Vagina (tissue), 2 donors: ENCODE results near the gene SSTR4. TPM values are rescaled to one million over a fixed set of nuclear protein-coding genes. Genes with fewer than 3 reads are reported as not detected.

Source experiments
- DNase-seq, 2 donors: peaks; one replicate each; pipeline ENCODE4 v3.0.0-alpha.2; 2017; ENCODE audit errors: extremely low spot score in 2 of 2
- H3K27ac ChIP-seq: fragments of 200-600 bp; sonication (generic); one replicate; pipeline ENCODE4 v1.5.1; 2019
- H3K27me3 ChIP-seq: fragments of 200-600 bp; sonication (generic); one replicate; pipeline ENCODE4 v1.5.1; 2019
- H3K36me3 ChIP-seq, 2 donors: fragments of 200-600 bp; sonication (generic); one replicate each; pipeline ENCODE4 v1.5.1; 2017 to 2019
- H3K4me1 ChIP-seq: fragments of 200-600 bp; sonication (generic); one replicate; pipeline ENCODE4 v1.5.1; 2019
- H3K4me3 ChIP-seq, 2 donors: fragments of 200-600 bp; sonication (generic); 1 replicate in 1 of 2; 2 replicates in 1 of 2; pipeline ENCODE4 v1.5.1; 2016 to 2019
- H3K9me3 ChIP-seq: fragments of 200-600 bp; sonication (generic); one replicate; pipeline ENCODE4 v1.5.1; 2019
- CTCF ChIP-seq, 3 experiments: fragments of 450-650 bp in 2 of 3; fragments of 200-600 bp in 1 of 3; sonication (generic) in 1 of 3; IDR thresholded peaks; one replicate each; pipeline ENCODE4 v1.5.1; 2017 to 2019; ENCODE audit warnings: antibody characterized with exemption in 3 of 3, mild to moderate bottlenecking in 2 of 3, moderate library complexity in 2 of 3
- POLR2A ChIP-seq, 2 donors: fragments of 450-650 bp; IDR thresholded peaks; one replicate each; pipeline ENCODE4 v1.6.1; 2017; ENCODE audit warnings: antibody characterized with exemption in 2 of 2, mild to moderate bottlenecking in 2 of 2, moderate library complexity in 2 of 2
- POLR2AphosphoS5 ChIP-seq, 2 donors: sonication (generic); formaldehyde crosslinking; IDR thresholded peaks; one replicate each; pipeline ENCODE4 v1.9.0; 2017; ENCODE audit warnings: antibody characterized with exemption in 2 of 2, mild to moderate bottlenecking in 2 of 2, low read depth in 1 of 2; ENCODE audit not compliant: insufficient read depth in 1 of 2
- intact Hi-C: fragments of 100-400 bp; cut with DNase I; formaldehyde crosslinking; loops from one replicate; pipeline ENCODE4 v1.15.1; 2023
- total RNA-seq: library from RNA; depleted of rRNA; stranded (reverse); fragments of >200 nt; gene quantifications from one replicate; pipeline ENCODE4 v1.2.3, GENCODE V29; 2016

The SSTR4 gene
- total RNA-seq, 1 donor from 2014 or later: not detected

DNA sequence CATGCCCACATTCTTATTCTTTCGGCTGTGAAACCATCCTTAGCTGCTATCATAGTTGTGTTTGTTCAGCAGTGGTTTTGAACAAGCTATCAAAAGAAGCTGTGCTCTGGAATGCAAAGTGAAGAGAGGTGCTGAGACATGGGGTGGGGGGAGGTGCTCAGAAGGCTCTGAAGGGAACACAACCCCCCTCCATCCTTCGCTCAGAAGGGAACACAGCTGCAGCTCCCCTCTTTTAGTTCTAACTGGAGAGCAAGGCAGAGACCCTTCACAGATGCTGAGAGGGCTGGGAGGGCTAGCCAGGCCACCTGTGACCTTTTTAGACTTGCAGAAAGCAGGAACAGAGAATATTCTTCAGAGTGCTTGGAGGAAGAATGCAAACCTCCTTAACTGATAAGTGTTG, 17.6 kb upstream of the SSTR4 start:
- TF ChIP-seq POLR2A (IDR thresholded peaks at IDR 0.05): no peak
- TF ChIP-seq POLR2AphosphoS5 (IDR thresholded peaks at IDR 0.05; ENCODE audit: insufficient read depth in 1 of 2, low read depth in 1 of 2): no peak
- no peak for TF ChIP-seq CTCF (IDR thresholded peaks at IDR 0.05)
- intact Hi-C loops: no loop called here
- no peak for DNase-seq
- no peaks in the 10 kb centered on the region for H3K36me3 ChIP-seq
- no peak overlapping the region for H3K27ac ChIP-seq
- no peaks in the 10 kb centered on the region for H3K9me3 ChIP-seq
- H3K4me3 ChIP-seq: no peak overlapping the region
- H3K4me1 ChIP-seq: no peaks in the 10 kb centered on the region
- H3K27me3 ChIP-seq: no peaks in the 10 kb centered on the region

DNA sequence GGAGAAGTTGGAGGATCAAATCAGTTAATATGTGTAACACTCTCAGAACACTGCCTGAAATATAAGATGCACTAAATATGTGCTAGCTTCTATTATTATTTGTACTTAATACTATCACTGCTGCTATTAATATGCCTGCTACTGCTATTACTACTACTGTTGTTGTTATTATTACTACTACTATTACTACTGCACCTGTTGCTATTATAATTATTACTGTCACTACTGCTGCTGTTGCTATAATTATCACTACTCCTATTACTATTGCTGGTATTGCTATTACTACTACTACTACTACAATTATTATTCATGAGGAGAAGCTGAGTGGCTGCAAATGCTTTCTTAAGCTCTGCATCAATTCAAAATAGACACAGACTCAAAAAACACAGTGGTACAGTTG, 16.7 kb upstream of the SSTR4 start:
- Histone ChIP-seq H3K4me1 (no peaks in the 10 kb centered on the region), H3K9me3 (no peaks in the 10 kb centered on the region), H3K36me3 (no peaks in the 10 kb centered on the region), H3K27me3 (no peaks in the 10 kb centered on the region), H3K4me3 (no peak overlapping the region), H3K27ac (no peak overlapping the region)
- no peak for TF ChIP-seq POLR2A (IDR thresholded peaks at IDR 0.05)
- TF ChIP-seq POLR2AphosphoS5 (IDR thresholded peaks at IDR 0.05; ENCODE audit: insufficient read depth in 1 of 2, low read depth in 1 of 2): no peak
- no peak for TF ChIP-seq CTCF (IDR thresholded peaks at IDR 0.05)
- no peak for DNase-seq
- intact Hi-C loops: no loop called here

DNA sequence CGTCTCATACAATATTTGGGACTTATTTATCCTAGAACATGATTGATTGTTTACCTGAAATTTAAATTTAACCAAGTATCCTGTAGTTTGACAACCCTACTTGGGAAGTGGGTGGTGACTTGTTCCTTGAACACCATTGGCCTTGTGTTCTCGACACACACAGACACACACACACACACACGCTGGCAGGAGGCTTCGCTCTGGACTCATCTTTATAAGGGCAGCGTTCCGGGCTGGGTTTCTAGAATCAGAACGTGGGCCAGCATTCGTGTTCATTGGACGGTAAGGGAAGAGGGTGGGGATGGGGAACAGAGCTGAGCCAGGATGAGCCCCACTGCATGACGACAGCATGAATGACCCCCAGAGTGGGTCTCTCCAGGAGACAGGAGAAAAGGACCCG, 16.2 kb upstream of the SSTR4 start:
- H3K9me3 ChIP-seq: no peaks in the 10 kb centered on the region
- intact Hi-C loops: no loop called here
- DNase-seq: no peak
- no peak for TF ChIP-seq POLR2A (IDR thresholded peaks at IDR 0.05)
- TF ChIP-seq CTCF (IDR thresholded peaks at IDR 0.05): no peak
- no peak for TF ChIP-seq POLR2AphosphoS5 (IDR thresholded peaks at IDR 0.05; ENCODE audit: insufficient read depth in 1 of 2, low read depth in 1 of 2)
- H3K4me3 ChIP-seq: no peak overlapping the region
- no peaks in the 10 kb centered on the region for H3K36me3 ChIP-seq
- no peak overlapping the region for H3K27ac ChIP-seq
- no peaks in the 10 kb centered on the region for H3K27me3 ChIP-seq
- H3K4me1 ChIP-seq: no peaks in the 10 kb centered on the region

DNA sequence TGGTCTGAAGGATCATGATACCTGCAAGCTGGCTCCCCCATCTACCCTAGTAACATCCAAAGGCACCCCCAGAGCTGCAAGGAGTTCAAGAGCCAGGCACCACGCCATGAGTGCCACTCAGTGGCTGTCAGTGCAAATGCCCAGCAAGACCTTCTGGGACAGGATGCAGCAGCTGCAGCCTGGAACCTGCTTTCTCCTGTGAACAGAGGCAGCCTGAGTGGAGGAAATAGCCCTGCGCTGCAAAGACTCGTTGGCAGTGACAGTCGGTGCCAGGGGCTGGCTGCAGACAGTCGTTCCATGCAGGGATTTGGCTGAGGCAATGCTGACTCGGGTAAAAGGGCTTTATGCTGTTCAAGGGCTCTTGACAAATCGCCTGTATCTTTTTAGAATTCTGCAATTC, 15.7 kb upstream of the SSTR4 start:
- no peaks in the 10 kb centered on the region for H3K36me3 ChIP-seq
- H3K27me3 ChIP-seq: no peaks in the 10 kb centered on the region
- intact Hi-C loops: no loop called here
- H3K4me3 ChIP-seq: no peak overlapping the region
- no peak for TF ChIP-seq POLR2AphosphoS5 (IDR thresholded peaks at IDR 0.05; ENCODE audit: insufficient read depth in 1 of 2, low read depth in 1 of 2)
- no peak for TF ChIP-seq CTCF (IDR thresholded peaks at IDR 0.05)
- TF ChIP-seq POLR2A (IDR thresholded peaks at IDR 0.05): no peak
- no peaks in the 10 kb centered on the region for H3K9me3 ChIP-seq
- no peaks in the 10 kb centered on the region for H3K4me1 ChIP-seq
- DNase-seq: no peak
- H3K27ac ChIP-seq: no peak overlapping the region

GRCh38 chr20:23020230-23021018, 14.7 kb upstream of the SSTR4 start:
- intact Hi-C loops: no loop called here
- no peak overlapping the region for H3K27ac ChIP-seq
- DNase-seq: no peak

More at GRCh38 chr20:23020230-23021018, 14.7 kb upstream of the SSTR4 start:
- Histone ChIP-seq H3K4me3 (no peak overlapping the region), H3K9me3 (no peaks in the 10 kb centered on the region), H3K4me1 (no peaks in the 10 kb centered on the region), H3K36me3 (no peaks in the 10 kb centered on the region), H3K27me3 (no peaks in the 10 kb centered on the region)
- TF ChIP-seq POLR2AphosphoS5 (IDR thresholded peaks at IDR 0.05; ENCODE audit: insufficient read depth in 1 of 2, low read depth in 1 of 2) (no peak), CTCF (IDR thresholded peaks at IDR 0.05) (no peak), POLR2A (IDR thresholded peaks at IDR 0.05) (no peak)
